ENCODE measurements around the gene KCNC1.

Gene KCNC1

DNA sequence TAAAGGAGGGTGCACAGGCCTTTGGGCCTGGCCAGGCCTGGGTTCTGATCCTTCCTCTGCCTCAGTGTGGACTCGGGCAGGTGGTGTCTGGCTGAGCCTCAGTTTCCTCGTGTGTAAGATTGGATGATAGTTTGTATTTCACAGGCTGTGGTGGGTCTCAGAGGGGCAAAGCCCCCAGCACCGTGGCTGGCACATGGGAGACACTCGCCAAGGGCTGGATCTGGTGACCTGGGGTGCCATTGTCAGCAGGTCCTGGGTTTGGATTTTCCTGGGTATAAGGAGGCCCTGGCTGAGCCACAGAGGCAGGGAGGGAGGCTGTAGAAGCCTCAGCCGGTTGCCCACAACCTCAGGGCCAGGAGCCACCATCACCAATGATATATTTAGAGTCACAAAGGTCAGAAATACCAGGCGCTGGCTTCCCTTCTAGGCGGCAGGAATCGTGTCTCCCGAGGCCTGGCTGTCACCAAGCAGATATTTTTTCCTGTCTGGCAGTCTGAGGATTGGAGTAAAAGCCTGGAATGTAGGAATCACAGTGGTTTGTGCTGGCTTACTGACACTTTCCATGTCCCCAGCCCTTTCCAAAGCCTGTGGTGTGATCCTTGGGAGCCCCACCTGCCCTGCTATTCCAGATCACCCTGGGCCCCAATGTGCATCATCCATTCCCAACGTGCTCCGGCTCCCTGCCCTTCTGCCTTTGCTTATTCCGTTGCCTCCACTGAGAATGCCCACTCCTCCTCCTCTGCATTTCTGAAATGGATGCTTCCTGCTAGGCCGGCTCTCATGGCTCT lies 15.6 kb downstream of the KCNC1 start:
- no peak for DNase-seq (ENCODE audit: low read depth)
- no peak overlapping the region for H3K9ac ChIP-seq (ENCODE audit: low read length)
- peaks cover 70% of the 10 kb centered on the region for H3K27me3 ChIP-seq (replicated peaks; ENCODE audit: control insufficient read depth, insufficient read depth, low read length)
- H3K4me1 ChIP-seq (ENCODE audit: control insufficient read depth, insufficient read depth, low read length), result peaks cover 9% of the 10 kb centered on the region
- no peak overlapping the region for H3K4me3 ChIP-seq (ENCODE audit: low read length)
- no peaks in the 10 kb centered on the region for H3K36me3 ChIP-seq (ENCODE audit: control insufficient read depth, insufficient read depth, low read length, severe bottlenecking)
- no peaks in the 10 kb centered on the region for H3K9me3 ChIP-seq (ENCODE audit: control insufficient read depth, low read length)

- peaks cover 9% of the 10 kb centered on the region for H3K4me1 ChIP-seq (ENCODE audit: control insufficient read depth, insufficient read depth, low read length)
- no peak for DNase-seq (ENCODE audit: low read depth)
- H3K4me3 ChIP-seq (ENCODE audit: low read length), result no peak overlapping the region
- no peaks in the 10 kb centered on the region for H3K9me3 ChIP-seq (ENCODE audit: control insufficient read depth, low read length)
- no peak overlapping the region for H3K9ac ChIP-seq (ENCODE audit: low read length)
- H3K27me3 ChIP-seq (replicated peaks; ENCODE audit: control insufficient read depth, insufficient read depth, low read length), result peaks cover 75% of the 10 kb centered on the region
- H3K36me3 ChIP-seq (ENCODE audit: control insufficient read depth, insufficient read depth, low read length, severe bottlenecking), result no peaks in the 10 kb centered on the region
These were observed 16.2 kb downstream of the KCNC1 start for GRCh38 chr11:17750801-17751165.

DNA sequence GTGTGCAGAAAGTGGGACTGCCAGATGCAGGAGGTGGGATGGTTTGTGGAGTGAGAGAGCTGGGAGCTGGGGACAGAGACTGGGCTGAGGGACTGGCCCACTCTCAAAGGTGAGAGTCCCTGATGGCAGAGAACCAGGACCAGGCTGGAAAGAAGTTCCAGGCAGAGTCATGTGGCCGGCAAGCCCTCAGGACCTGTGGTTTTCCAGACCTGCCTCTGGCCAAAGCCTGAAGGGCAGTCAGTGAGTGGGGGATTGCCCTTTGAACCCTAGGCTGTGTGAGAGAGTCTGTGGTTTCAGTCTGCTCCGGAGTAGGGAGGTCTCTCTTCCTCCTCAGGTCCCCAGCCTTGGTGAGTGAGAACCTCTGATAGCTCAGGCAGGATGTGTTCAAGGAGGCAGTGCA lies 17.0 kb downstream of the KCNC1 start:
- Histone ChIP-seq H3K9ac (ENCODE audit: low read length) (no peak overlapping the region), H3K36me3 (ENCODE audit: control insufficient read depth, insufficient read depth, low read length, severe bottlenecking) (no peaks in the 10 kb centered on the region), H3K4me1 (ENCODE audit: control insufficient read depth, insufficient read depth, low read length) (peaks cover 9% of the 10 kb centered on the region), H3K9me3 (ENCODE audit: control insufficient read depth, low read length) (no peaks in the 10 kb centered on the region), H3K27me3 (replicated peaks; ENCODE audit: control insufficient read depth, insufficient read depth, low read length) (peaks cover 82% of the 10 kb centered on the region), H3K4me3 (ENCODE audit: low read length) (no peak overlapping the region)
- no peak for DNase-seq (ENCODE audit: low read depth)

DNA sequence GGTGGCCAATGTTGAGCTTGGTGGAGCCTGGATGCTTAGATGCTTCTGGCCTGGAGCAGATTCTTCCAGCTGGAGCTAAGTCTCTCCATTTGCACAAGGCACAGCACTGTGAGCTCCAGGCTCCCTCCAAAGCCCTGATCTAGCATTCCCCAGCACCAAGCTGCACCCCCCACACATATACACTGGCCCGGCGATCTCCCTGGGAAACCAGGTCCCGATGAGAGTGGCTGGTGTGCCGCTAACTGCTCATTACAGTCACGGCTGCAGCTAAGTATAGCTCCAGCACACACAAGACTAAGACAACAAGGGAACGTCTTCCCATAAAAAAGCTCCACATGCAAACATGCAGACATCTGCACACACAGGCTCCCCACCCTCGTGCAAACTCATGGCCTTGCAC lies 17.6 kb downstream of the KCNC1 start:
- H3K27me3 ChIP-seq (replicated peaks; ENCODE audit: control insufficient read depth, insufficient read depth, low read length), result peaks cover 82% of the 10 kb centered on the region
- no peak overlapping the region for H3K4me3 ChIP-seq (ENCODE audit: low read length)
- DNase-seq (ENCODE audit: low read depth), result no peak

DNA sequence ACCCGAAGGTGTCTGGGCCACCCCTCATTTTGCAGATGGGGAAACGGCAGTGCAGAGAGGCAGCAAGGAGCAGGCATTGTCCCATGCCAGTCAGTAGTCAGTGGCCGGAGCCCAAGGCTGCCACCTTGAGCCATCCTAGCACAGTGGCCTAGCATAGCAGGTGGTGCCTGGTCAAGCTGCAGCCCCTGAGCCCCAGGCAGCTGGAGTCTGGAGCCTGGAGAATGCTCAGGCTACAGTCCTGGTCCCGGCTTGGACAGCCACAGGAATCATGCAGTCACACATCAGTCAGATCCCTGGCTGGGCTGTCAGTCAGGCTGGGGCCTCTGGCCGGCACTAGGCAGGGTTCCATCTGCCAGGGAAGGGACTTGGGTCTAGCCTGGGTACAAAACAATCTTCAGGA lies 18.6 kb downstream of the KCNC1 start:
- H3K27me3 ChIP-seq (replicated peaks; ENCODE audit: control insufficient read depth, insufficient read depth, low read length), result peaks cover 74% of the 10 kb centered on the region
- H3K4me1 ChIP-seq (ENCODE audit: control insufficient read depth, insufficient read depth, low read length), result peaks cover 9% of the 10 kb centered on the region

More for the DNA sequence above, 17.6 kb downstream of the KCNC1 start:
- no peaks in the 10 kb centered on the region for H3K36me3 ChIP-seq (ENCODE audit: control insufficient read depth, insufficient read depth, low read length, severe bottlenecking)
- H3K4me1 ChIP-seq (ENCODE audit: control insufficient read depth, insufficient read depth, low read length), result peaks cover 9% of the 10 kb centered on the region
- H3K9ac ChIP-seq (ENCODE audit: low read length), result no peak overlapping the region
- H3K9me3 ChIP-seq (ENCODE audit: control insufficient read depth, low read length), result no peaks in the 10 kb centered on the region

GRCh38 chr11:17753641-17754040 lies 19.1 kb downstream of the KCNC1 start:
- Histone ChIP-seq H3K36me3 (ENCODE audit: control insufficient read depth, insufficient read depth, low read length, severe bottlenecking) (no peaks in the 10 kb centered on the region), H3K4me1 (ENCODE audit: control insufficient read depth, insufficient read depth, low read length) (peaks cover 9% of the 10 kb centered on the region), H3K27me3 (replicated peaks; ENCODE audit: control insufficient read depth, insufficient read depth, low read length) (peaks cover 72% of the 10 kb centered on the region), H3K9me3 (ENCODE audit: control insufficient read depth, low read length) (peaks cover 7% of the 10 kb centered on the region), H3K4me3 (ENCODE audit: low read length) (no peak overlapping the region), H3K9ac (ENCODE audit: low read length) (no peak overlapping the region)
- no peak for DNase-seq (ENCODE audit: low read depth)

More for the DNA sequence above, 18.6 kb downstream of the KCNC1 start:
- no peak overlapping the region for H3K4me3 ChIP-seq (ENCODE audit: low read length)
- peaks cover 3% of the 10 kb centered on the region for H3K9me3 ChIP-seq (ENCODE audit: control insufficient read depth, low read length)
- DNase-seq (ENCODE audit: low read depth), result no peak
- no peak overlapping the region for H3K9ac ChIP-seq (ENCODE audit: low read length)
- H3K36me3 ChIP-seq (ENCODE audit: control insufficient read depth, insufficient read depth, low read length, severe bottlenecking), result no peaks in the 10 kb centered on the region

- H3K27me3 ChIP-seq (replicated peaks; ENCODE audit: control insufficient read depth, insufficient read depth, low read length), result peaks cover 53% of the 10 kb centered on the region
- H3K9ac ChIP-seq (ENCODE audit: low read length), result no peak overlapping the region
- H3K4me1 ChIP-seq (ENCODE audit: control insufficient read depth, insufficient read depth, low read length), result no peaks in the 10 kb centered on the region
- peaks cover 13% of the 10 kb centered on the region for H3K9me3 ChIP-seq (ENCODE audit: control insufficient read depth, low read length)
- no peaks in the 10 kb centered on the region for H3K36me3 ChIP-seq (ENCODE audit: control insufficient read depth, insufficient read depth, low read length, severe bottlenecking)
- no peak overlapping the region for H3K4me3 ChIP-seq (ENCODE audit: low read length)
- DNase-seq (ENCODE audit: low read depth), result no peak
These were observed 21.3 kb downstream of the KCNC1 start for GRCh38 chr11:17755891-17756290.

DNA sequence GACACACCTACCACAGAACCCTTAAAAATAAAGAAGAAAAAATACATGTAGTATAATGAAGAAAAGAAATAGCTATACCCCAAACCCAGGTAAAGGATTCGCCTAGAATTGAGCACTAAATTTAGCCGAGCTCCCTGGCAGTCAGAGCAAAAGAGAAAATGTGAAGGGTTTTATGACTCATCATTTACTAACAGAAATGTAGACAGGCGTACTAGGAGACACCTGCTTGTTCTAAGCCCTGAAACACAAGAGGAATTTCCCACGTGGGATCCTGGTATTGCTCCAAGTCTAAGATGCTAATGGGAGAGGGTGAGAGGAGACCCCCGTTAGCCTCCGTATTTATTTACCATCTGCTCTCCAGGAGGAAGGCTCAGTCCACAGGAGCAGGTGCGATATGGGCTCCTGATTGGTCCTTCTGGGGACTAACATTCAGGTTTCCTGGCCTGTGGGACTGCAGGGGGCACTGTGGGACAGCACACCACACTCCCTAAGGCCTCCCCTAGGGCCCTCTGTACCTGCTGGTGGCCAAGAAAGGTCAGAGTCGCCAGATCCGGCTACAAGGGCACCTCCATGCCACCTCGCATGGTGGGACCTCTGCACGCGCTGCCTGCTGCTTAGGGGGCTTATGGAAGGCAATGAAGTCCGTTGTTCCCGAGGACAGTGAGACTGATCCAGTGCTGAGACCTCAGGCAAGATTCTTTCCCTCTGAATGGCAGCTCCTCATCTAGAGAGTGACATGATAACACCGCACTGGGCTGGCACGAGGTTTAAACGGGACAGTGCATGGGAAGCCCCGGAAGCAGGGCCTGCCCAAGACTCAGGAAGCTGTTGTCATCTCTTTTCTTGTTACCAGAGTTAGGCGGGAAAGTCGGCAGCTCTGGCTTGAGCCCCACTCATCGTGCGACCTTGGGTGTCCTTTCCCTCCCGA lies 25.8 kb downstream of the KCNC1 start:
- DNase-seq (ENCODE audit: low read depth), result peak; percentile 40
- no peak overlapping the region for H3K4me3 ChIP-seq (ENCODE audit: low read length)
- H3K9me3 ChIP-seq (ENCODE audit: control insufficient read depth, low read length), result peaks cover 13% of the 10 kb centered on the region
- peaks cover 37% of the 10 kb centered on the region for H3K27me3 ChIP-seq (replicated peaks; ENCODE audit: control insufficient read depth, insufficient read depth, low read length)
- H3K4me1 ChIP-seq (ENCODE audit: control insufficient read depth, insufficient read depth, low read length), result no peaks in the 10 kb centered on the region
- no peaks in the 10 kb centered on the region for H3K36me3 ChIP-seq (ENCODE audit: control insufficient read depth, insufficient read depth, low read length, severe bottlenecking)
- H3K9ac ChIP-seq (ENCODE audit: low read length), result no peak overlapping the region

DNA sequence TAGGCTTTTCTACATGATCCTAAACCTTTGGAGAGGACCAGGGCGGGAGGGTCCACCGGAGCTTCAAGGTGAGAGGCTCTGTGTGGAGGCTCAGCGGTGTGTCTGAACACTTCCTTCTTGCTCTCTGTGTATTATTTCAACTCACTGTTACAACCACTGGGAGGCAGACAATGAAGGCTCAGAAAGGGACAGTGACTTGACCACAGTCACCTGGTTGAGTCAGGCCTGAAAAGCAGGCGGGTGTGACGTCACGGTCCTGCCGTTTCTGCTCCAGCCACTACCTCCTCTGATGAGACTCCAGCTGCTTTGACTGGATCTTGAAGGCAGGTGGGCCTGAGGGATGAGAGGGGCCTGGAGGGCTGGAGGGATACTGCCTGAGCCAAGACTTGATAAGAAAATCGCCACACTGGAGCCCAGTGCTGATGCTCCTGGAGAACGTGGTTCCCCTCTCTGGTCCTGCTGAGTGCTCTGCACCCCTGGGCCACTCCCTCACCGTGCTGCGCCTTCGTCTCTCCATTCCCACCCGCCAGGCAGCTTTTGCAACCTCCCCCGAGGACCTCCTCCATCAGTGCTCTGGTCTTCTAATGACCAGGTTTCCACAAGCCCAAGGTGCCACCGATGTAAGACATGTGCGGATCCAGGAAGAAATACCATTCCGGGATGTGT lies 27.9 kb downstream of the KCNC1 start:
- no peak for DNase-seq (ENCODE audit: low read depth)
- H3K4me3 ChIP-seq (ENCODE audit: low read length), result no peak overlapping the region
- H3K27me3 ChIP-seq (replicated peaks; ENCODE audit: control insufficient read depth, insufficient read depth, low read length), result peaks cover 26% of the 10 kb centered on the region
- no peaks in the 10 kb centered on the region for H3K36me3 ChIP-seq (ENCODE audit: control insufficient read depth, insufficient read depth, low read length, severe bottlenecking)
- no peak overlapping the region for H3K9ac ChIP-seq (ENCODE audit: low read length)
- H3K9me3 ChIP-seq (ENCODE audit: control insufficient read depth, low read length), result peaks cover 13% of the 10 kb centered on the region
- H3K4me1 ChIP-seq (ENCODE audit: control insufficient read depth, insufficient read depth, low read length), result no peaks in the 10 kb centered on the region

DNA sequence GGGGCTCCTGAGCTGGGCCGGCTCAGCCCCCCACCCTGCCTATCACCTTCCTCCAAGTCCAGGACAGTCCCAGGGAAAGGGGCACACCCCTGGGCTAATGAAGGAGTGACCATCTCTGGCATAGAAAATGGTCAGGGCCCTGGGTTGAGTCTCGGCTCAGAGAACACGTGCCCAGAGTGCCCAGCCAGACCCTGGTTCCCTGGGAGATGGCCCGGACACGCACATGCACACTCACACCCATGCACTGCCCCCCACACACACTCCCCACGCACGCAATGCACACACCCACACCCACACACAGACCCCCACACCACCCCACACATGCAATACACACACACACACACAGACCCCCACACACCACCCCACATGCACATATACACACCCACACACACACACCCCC lies 28.7 kb downstream of the KCNC1 start:
- no peak for DNase-seq (ENCODE audit: low read depth)
- Histone ChIP-seq H3K4me1 (ENCODE audit: control insufficient read depth, insufficient read depth, low read length) (no peaks in the 10 kb centered on the region), H3K9ac (ENCODE audit: low read length) (no peak overlapping the region), H3K36me3 (ENCODE audit: control insufficient read depth, insufficient read depth, low read length, severe bottlenecking) (no peaks in the 10 kb centered on the region), H3K4me3 (ENCODE audit: low read length) (no peak overlapping the region), H3K9me3 (ENCODE audit: control insufficient read depth, low read length) (peaks cover 9% of the 10 kb centered on the region), H3K27me3 (replicated peaks; ENCODE audit: control insufficient read depth, insufficient read depth, low read length) (peaks cover 26% of the 10 kb centered on the region)

GRCh38 chr11:17763703-17764102 lies 29.1 kb downstream of the KCNC1 start:
- DNase-seq (ENCODE audit: low read depth), result no peak
- Histone ChIP-seq H3K4me3 (ENCODE audit: low read length) (no peak overlapping the region), H3K4me1 (ENCODE audit: control insufficient read depth, insufficient read depth, low read length) (no peaks in the 10 kb centered on the region), H3K27me3 (replicated peaks; ENCODE audit: control insufficient read depth, insufficient read depth, low read length) (peaks cover 26% of the 10 kb centered on the region), H3K9ac (ENCODE audit: low read length) (no peak overlapping the region), H3K9me3 (ENCODE audit: control insufficient read depth, low read length) (peaks cover 4% of the 10 kb centered on the region), H3K36me3 (ENCODE audit: control insufficient read depth, insufficient read depth, low read length, severe bottlenecking) (no peaks in the 10 kb centered on the region)
